ENCODE results near the gene AP1M1. TPM values are rescaled to one million over a fixed set of nuclear protein-coding genes. Genes with fewer than 3 reads are reported as not detected.

AP1M1 gene
- 162 TPM for total RNA-seq

DNA sequence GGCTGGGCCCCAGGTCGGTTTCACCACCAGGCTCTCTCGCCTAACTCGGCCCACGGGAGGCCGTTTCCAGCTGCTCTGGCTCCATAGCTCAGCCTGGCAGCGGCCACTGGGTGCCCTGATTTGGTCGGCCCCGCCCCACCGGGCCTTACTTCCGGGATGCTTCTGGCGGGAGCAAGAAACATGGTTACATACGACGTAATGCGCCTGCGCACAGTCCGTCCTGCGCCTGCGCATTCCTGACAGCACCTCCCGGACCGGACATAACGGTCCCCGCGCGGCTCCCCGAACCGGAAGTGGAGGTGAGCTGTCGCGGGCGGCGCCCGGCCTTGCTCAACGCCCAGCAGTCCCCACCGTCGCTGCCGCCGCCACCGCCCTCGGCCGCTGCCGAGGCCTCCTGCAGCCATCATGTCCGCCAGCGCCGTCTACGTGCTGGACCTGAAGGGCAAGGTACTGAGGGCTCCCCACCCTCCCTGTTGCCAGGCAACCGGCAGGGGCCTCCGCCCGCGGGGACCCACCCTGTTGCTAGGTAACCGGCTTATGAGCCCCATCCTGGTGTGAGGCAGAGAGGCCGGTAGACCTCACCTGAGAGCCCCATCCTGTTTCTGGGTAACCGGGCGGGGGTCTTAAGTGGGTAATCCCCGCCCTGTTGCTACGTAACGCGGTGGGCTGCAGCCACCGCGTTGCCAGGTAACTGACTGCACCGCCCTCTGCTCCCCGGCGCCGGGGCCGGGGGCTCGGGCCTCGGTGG, at the start of gene AP1M1:
Gene AP1M1, plus strand, starts transcription at position 290 of the 748 bp plus-strand sequence. Its CDS starts 116 bp downstream, at position 406.
- H3K36me3 ChIP-seq: peaks cover 17 to 25% of the 10 kb centered on the region in 2 donors
- TF ChIP-seq, protein P1, sequence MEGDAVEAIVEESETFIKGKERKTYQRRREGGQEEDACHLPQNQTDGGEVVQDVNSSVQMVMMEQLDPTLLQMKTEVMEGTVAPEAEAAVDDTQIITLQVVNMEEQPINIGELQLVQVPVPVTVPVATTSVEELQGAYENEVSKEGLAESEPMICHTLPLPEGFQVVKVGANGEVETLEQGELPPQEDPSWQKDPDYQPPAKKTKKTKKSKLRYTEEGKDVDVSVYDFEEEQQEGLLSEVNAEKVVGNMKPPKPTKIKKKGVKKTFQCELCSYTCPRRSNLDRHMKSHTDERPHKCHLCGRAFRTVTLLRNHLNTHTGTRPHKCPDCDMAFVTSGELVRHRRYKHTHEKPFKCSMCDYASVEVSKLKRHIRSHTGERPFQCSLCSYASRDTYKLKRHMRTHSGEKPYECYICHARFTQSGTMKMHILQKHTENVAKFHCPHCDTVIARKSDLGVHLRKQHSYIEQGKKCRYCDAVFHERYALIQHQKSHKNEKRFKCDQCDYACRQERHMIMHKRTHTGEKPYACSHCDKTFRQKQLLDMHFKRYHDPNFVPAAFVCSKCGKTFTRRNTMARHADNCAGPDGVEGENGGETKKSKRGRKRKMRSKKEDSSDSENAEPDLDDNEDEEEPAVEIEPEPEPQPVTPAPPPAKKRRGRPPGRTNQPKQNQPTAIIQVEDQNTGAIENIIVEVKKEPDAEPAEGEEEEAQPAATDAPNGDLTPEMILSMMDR (IDR thresholded peaks at IDR 0.05): no peak
- intact Hi-C loops (cut with DNase I): loop anchor here (1.0 to 5.0 kb wide), 5 partner anchors 12 to 185 kb away; partner anchors contain the start of genes FAM32A, KLF2 and RAB8A
- H3K27ac ChIP-seq: peak within 1 kb of the TSS; percentile 84
- H3K4me3 ChIP-seq: peak within 1 kb of the TSS; percentile 87 to 93
- no peaks in the 10 kb centered on the region for H3K9me3 ChIP-seq
- H3K4me1 ChIP-seq: peaks cover 3 to 25% of the 10 kb centered on the region in 2 donors
- H3K27me3 ChIP-seq: no peaks in the 10 kb centered on the region
- peak; percentile 91 to 99 for DNase-seq (ENCODE audit: low spot score in 2 of 2)

DNA sequence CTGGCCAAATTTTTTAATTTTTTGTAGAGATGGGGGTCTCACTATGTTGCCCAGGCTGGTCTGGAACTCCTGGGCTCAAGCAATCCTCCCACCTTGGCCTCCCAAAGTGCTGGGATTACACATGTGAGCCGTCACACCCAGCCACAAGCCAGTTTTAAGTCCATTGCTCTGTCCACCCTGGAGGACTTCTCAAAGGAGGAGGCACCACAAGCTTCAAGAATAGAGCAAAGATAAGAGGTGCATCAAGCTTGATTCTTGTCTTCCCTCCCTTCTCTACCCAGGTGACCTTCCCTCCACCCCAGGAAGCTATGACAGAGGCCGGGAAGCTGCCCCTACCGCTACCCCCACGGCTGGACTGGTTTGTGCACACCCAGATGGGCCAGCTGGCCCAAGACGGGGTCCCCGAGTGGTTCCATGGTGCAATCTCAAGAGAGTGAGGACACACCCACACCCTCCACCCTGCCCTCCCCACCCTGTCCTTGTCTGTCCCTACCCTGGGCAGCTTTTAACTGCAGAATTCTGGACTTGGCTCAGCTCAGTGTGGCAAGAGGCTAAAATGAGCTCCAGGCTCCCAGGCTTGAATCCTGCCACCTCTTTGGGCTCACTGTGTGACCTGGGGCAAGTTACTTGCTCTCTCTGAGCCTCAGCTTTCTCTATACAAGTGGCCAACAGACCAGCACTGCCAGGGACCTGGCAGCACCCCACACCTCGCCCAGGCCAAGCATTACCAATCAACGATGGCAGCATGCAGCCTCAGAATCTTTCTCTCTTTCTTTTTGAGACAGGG, 49.1 kb upstream of the AP1M1 start:
- H3K27me3 ChIP-seq: no peaks in the 10 kb centered on the region
- intact Hi-C loops (cut with DNase I): no loop called here
- TF ChIP-seq, protein P1 (IDR thresholded peaks at IDR 0.05): no peak
- H3K9me3 ChIP-seq: no peaks in the 10 kb centered on the region
- no peak for DNase-seq (ENCODE audit: low spot score in 2 of 2)
- H3K4me3 ChIP-seq: no peak overlapping the region
- no peak overlapping the region for H3K27ac ChIP-seq
- H3K36me3 ChIP-seq: no peaks in the 10 kb centered on the region
- no peaks in the 10 kb centered on the region for H3K4me1 ChIP-seq

DNA sequence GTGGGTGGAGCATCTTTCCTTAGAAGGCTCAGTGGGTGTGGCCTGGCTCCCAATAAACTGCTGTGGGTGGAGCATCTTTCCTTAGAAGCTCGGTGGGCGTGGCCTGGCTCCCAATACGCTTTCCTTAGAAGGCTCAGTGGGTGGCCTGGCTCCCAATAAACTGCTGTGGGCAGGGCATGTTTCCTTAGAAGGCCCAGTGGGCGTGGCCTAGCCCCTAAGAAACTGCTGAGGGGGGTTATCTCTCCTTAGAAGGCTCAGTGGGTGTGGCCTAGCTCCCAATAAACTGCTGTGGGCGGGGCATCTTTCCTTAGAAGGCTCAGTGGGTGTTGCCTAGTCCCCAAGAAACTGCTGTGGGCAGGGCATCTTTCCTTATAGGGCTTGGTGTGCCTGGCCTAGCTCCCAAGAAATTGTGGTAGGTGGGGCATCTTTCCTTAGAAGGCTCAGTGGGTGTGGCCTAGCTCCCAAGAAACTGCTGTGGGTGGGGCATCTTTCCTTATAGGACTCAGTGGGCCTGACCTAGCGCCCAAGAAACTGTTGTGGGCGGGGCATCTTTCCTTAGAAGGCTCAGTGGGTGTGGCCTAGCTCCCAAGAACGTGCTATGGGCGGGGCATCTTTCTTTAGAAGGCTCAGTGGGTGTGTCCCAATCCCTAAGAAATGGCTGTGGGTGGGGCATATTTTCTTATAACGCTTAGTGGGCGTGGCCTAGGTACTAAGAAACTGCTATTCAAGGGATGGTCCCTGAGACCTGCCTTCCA, 44.0 kb upstream of the AP1M1 start:
- intact Hi-C loops (cut with DNase I): no loop called here
- Histone ChIP-seq H3K4me3 (no peak overlapping the region), H3K27ac (no peak overlapping the region), H3K9me3 (no peaks in the 10 kb centered on the region), H3K36me3 (no peaks in the 10 kb centered on the region), H3K27me3 (no peaks in the 10 kb centered on the region), H3K4me1 (no peaks in the 10 kb centered on the region)
- DNase-seq (ENCODE audit: low spot score in 2 of 2): no peak
- TF ChIP-seq, protein P1 (IDR thresholded peaks at IDR 0.05): no peak

DNA sequence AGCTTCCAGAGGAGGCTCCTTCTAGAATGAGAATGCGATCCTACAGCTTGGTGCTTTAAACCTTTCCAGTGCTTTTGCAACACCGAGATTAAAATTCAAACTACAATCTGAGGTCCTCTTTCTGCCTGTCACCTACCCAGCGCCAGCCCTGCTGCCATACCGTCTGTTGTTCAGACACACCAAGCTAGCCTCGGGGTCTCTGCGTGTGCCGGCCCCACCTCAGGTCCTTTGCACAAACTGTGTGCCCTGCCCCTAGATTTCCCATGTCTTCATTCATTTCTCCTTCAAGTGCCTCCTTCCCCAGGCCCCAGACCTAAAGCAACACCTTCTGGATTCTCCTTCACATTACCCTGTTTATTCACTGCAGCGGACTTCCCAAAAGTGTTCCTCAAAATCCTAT, 43.2 kb upstream of the AP1M1 start:
- Histone ChIP-seq H3K27ac (no peak overlapping the region), H3K27me3 (no peaks in the 10 kb centered on the region), H3K4me3 (no peak overlapping the region), H3K9me3 (no peaks in the 10 kb centered on the region), H3K36me3 (no peaks in the 10 kb centered on the region), H3K4me1 (no peaks in the 10 kb centered on the region)
- TF ChIP-seq, protein P1 (IDR thresholded peaks at IDR 0.05): no peak
- no peak for DNase-seq (ENCODE audit: low spot score in 2 of 2)
- intact Hi-C loops (cut with DNase I): no loop called here

DNA sequence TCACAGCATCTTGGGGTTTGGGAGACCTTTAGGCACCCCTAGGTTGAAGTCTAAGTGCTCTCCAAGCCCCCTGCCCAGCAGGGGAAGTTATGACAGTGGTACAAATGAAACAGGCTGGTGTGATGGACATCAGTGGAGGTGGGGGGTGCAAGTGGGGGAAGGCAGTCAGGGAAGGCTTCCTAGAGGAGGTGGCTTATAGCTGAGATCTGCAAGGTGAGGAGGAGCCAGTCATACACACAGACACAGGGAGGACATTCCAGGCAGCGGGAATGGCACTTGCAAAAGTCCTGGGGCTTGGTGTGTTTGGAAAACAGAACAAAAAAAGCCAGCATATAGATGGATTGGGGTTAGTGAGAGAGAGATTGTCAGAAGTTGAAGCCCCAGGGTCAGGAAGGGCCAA, 42.6 kb upstream of the AP1M1 start:
- Histone ChIP-seq H3K36me3 (no peaks in the 10 kb centered on the region), H3K4me3 (no peak overlapping the region), H3K4me1 (no peaks in the 10 kb centered on the region), H3K9me3 (no peaks in the 10 kb centered on the region), H3K27me3 (no peaks in the 10 kb centered on the region), H3K27ac (no peak overlapping the region)
- DNase-seq (ENCODE audit: low spot score in 2 of 2): no peak
- intact Hi-C loops (cut with DNase I): no loop called here
- TF ChIP-seq, protein P1 (IDR thresholded peaks at IDR 0.05): no peak
